HG02588 (cell line): ENCODE data around the gene TMC3.

Experiments
- ATAC-seq: cut with Tn5 transposase; IDR thresholded peaks from one replicate; pipeline ENCODE4 v1.9.1; 2021; ENCODE audit warnings: mild to moderate bottlenecking, moderate library complexity; ENCODE audit not compliant: unreplicated experiment

The TMC3 gene

DNA sequence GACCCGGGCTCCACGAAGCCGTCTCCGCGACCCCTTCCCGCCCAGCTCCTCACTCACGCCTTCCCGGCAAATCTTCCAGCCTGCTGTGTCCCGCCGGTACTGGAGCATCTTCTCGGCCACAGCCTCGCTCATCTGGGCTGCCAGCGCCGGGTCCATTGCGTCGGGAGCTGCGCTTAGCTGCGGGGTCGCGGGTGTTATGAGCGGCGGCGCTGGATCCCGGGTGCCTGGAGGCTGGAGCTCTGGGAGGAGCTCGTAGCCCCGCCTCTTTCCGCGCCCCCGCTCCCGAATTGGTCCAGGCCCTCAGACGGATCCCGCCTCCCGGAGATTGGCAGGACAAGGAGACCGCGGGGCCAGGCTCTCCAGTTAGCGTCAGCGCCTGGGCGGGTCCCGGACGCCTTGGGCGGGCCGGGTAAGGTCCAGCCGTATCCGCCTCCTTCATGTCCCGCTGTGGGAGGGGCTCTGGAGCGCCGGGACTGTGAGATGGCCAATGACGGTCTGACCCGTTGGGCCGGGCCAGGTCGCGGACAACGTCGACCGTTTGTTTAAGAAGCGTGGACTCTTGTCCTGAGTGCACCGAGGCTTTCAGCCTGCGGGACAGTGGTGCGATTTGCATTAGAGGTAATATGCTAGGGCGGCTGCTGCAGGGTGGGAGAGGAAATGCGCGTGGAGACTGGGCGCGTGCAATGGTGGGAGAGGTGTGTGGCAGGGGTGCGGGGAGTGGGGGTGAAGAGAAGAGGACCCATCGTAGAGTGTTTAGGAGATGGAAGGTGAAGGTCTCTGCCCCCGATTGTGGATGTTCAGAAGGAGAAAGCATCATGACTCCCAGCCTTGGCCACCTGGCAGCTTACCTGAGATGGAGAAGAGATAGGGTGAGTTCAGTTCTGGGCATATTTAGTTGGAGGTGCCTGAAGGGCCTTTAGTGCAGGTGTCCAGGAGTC lies 49.8 kb downstream of the TMC3 start, which contains the start of gene STARD5:
STARD5 (minus strand) TSS at position 198 of the 938 bp plus-strand sequence; CDS start at position 156, 42 bp downstream.
- peak; percentile 99 for ATAC-seq

DNA sequence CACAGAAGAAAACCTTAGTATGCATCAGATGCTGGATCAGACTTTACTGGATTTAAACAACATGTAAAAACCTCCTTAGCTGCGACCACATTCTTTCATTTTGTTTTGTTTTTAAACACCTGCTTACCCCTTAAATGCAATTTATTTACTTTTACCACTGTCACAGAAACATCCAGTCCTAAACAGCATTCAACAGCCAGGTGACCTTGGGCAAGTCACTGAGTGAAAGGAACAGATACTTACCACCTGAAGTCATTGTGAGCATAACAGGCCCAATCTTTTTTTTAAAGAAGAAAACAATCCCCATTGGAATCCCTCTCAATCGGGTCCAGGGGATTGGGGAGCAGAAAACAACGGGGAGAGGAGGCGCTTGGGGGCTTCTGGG lies 50.5 kb downstream of the TMC3 start:
- peak; percentile 10 for ATAC-seq

GRCh38 chr15:81322676-81323253 lies 51.2 kb downstream of the TMC3 start:
- no peak for ATAC-seq

DNA sequence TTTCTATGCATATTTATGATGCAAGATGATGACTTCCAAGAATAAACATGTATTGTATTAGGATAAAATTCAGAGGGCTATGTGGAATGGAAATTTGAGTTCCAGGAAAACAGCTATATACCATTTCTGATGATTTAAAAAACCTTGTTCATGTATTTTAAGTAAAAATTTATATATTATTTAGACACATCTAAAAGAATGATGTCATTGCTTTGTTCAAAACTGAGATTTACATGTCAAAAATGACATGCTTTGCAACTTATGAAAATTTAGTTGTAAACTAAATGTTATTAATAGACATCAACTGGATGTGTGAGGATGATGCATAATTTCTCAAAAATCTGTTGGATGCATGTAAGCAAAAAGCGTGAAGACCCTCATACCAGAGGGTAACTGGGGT lies 52.3 kb downstream of the TMC3 start:
- ATAC-seq: no peak

DNA sequence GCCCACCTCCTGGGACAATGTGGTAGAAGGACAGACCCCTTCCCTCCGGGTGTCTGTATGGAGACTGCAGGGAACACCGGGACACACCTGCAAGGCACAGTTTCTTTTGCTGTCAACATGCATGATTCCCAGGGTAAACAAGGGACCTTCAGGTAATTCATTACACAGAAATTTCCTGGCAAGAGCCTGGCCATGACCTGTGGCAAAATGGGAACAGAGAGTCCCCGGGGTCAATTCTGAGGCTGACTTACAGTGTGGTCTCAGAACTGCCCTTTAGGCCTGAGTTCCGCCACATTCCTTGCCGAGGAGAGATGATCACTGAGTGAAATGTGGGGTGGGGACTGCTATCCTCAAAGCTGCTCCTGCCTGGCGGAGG lies 56.4 kb downstream of the TMC3 start:
- ATAC-seq: no peak

DNA sequence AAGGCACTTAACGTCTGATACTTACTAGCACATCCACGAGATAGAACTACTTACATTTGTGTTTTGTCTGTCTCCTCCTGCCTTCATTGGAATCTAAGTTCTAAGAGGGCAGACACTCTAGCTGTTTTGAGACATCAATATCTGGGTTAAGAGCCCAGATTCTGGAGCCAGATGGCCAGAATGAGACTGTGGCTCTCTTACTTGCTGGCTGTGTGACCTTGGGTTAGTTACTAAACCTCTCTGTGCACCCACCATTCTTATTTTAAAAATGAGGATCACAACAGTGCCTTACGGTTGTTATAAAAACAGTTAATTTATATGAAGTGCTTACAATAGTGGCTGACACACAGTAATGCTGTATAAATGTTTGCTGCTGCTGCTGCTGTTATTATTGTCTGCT lies 57.7 kb downstream of the TMC3 start:
- ATAC-seq: no peak

DNA sequence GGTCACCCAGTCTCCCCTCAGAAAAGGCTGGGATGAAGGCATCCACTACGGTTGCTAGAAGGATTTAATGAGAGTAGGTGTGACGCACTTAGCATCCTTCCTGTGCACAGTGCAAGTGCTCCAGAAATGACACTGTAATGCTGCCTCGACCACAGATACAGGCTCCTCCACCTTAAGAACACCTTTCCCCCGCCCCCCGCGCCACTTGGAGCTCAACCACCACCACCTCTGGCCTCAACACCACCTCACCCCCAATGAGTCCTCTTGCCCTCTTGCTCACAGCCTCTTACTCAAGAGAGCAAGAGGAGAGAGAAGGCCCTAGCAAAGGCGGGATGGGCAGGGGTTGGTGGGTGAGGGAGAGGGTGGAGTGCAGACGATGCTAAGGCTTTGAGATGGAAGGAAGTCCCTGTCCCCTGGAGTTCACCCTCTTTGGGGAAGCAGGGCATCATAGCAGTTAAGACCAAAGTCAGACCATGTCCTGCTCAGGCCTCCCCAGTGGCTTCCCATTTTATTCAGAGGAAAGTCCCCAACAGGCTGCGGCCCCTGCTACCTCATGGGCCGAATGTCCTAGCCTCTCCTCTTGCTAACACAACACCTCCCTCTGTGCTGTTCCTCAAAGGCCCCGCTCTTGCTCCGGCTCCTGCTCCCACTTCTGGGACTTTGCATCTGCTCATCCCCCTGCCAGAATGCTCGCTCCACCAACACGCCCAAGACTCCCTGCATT lies 58.4 kb downstream of the TMC3 start:
- no peak for ATAC-seq

GRCh38 chr15:81314378-81314777 lies 59.6 kb downstream of the TMC3 start:
- ATAC-seq: no peak

- no peak for ATAC-seq
These were observed 60.3 kb downstream of the TMC3 start for GRCh38 chr15:81313686-81314085.

DNA sequence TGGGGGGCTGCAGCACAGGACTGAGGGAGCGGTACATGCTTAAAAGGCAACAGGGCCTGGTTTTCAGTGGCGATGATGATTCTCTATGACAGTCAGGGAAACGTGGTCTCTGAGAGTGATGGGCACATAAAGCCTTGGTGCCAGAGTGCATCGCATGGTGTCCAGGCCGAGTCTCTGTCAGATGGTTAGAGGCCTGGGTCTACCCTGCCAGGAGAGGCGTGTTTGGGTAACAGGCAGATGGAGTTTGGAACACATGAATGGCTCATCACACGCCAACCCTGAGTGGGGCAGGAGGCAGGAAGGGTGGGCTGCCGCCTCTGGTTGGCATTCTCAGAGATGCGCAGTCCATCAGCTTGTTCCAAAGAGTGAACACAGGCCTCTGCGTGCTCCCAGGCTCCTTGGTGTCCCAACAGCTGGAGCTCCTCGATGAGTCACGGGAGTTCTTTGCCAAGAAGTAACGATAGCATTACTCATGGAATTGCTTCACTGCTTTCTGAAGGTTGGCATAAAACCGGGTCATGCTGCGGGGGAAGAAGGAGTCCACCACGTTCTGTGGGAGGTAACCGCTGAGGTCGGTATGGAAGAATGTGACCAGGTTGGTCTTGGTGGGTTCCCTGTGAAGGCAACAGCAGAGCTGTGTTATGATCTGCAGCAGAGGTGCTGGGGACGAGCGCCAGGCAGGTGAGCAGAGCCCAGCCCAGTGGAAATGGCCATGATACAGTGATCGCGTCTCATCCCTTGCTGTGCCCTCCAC lies 61.0 kb downstream of the TMC3 start:
- ATAC-seq: no peak

DNA sequence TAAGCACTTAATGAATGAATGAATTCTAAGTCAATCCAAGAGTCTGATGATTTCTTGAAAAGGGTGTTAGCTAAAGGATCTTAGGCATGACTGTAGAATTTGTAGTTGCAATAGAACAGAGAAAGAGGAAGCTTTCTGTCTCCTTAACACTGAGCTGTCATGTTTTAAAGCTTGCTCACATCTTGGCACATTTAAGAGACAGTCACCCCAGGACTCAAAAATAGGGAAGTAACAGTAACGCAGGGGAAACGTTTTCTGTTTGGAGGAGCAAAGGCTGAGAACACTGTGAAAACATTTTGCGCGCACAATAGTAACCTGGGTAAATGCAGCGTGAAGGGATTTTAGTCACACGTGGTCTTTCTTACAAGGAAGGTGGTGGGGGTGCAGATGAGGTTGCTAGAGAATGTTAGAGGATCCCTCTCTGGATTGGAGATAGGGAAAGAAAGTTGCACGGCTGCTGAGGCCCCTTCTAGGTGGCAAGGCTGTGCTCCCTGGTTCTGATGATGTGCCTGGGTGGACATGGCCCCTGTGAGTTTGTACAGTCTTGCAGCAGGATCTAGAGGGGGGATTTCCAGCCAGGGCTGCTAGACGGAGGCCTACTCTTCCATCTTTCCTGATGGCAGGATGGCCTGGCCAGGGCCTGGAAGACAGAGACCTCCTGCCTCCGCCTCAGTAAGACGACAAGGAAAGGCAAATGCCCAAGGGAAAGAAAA lies 62.1 kb downstream of the TMC3 start:
- ATAC-seq: no peak

DNA sequence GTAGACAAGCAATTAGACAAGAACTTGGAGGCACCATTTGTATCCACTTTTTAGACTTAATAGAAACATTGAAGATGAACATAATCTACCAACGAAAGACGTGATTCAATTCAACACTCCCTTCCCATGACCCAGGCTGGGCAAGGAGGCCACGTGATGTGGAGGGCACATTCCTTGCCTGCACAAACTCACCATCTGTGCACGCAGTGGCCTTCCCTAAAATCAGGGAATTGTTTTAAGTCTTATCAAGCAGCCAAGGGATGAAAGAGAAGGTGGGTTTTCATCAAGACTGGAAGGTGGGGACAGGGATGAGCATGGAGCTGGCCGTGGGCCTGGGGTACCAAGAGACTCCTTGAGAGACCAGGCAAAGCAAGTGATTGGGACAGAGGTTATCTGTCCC lies 63.5 kb downstream of the TMC3 start:
- no peak for ATAC-seq

DNA sequence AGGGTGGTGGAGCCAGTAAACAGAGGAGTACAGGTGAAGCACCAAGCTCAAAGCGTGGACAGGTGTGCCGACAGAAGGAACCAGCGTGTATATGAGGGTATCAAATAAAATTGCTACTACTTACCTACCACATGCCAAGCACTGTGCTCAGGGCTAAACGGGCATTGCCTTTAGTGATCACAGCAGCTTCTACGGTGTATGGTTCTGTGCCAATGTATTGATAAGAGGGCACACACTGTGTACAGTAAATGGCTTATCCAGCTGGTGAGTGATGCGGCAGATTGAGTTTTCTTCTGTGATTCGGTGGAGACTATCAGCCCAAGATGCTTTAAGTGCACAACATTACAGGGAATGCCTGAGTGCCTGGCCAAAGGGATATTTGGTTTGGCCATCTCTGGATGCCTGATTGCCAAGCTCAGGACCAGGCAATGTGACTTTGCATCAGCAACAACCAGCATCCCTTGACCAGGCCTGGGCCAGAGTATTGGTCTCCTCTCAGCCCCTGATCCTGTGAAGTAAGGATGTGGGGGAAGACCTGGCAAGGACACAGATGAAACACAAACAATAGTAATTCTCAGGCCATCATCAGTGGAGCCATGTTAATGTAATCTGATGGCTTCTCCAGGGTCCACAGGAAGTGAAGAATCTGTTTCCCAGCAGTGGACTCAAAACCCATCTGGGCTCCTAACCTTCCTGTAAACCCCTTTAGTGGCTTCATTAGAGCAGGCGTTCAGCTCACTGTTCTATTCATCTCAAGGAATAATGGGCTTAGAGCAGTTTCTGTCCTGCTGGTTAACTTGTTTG lies 64.2 kb downstream of the TMC3 start:
- no peak for ATAC-seq

DNA sequence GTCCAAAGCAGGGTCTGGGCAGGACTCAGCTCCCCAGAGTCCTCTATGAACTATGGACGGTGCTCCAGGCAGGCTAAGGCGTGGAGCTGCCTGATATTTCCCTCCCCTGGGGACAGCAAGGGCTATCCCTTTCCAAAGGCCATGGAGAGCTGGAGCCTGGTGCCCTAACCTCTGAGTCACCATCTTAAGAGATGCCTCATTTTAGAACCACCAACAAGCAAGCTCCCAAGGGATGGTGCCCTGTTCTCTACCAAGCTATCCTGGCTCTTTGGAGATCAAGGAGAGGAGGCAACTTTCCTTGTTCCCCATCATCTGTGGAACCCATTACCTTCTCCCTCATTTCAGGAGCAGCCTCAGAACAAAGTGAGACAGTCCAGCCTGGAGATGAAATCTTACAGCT lies 65.8 kb downstream of the TMC3 start:
- ATAC-seq: no peak

DNA sequence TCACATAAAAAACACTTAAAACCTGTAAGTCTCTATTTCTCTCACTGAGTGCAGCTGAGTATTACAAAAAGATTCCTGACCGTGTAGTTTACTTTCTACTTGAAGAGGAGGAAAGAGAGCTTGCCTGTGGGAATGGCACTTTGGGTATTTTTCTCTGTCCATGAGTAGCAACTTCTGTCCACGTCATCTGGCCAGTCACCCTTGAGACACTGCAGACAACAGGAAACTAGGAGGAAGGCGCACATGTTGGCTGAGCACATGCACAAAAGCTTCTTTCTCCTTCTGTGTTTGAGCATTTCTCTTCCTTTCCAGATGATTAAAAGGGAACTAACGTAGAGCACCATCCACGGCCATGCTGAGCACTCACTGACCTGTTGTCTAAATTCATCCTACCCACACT lies 69.8 kb downstream of the TMC3 start:
- ATAC-seq: no peak

GRCh38 chr15:81303244-81304225 lies 70.5 kb downstream of the TMC3 start:
- no peak for ATAC-seq

DNA sequence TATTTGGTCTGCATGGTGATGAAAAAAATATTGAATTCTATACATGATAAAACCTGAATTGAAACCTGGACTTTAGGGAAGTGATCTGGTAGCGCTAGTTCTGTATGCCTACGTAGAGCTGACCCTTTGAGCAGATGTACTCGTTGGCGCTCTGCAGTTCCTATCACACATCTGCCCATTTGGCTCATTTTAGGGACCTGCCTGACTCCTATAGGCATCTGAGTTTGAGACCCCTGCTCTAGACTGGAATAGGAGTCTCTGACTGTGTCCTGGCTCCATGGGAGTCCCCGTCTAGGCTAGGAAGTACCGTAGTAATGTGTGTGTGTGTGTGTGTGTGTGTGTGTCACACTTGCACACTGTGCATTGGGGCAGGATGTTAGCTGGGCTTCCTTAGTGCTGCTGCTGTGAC lies 71.3 kb downstream of the TMC3 start:
- no peak for ATAC-seq

DNA sequence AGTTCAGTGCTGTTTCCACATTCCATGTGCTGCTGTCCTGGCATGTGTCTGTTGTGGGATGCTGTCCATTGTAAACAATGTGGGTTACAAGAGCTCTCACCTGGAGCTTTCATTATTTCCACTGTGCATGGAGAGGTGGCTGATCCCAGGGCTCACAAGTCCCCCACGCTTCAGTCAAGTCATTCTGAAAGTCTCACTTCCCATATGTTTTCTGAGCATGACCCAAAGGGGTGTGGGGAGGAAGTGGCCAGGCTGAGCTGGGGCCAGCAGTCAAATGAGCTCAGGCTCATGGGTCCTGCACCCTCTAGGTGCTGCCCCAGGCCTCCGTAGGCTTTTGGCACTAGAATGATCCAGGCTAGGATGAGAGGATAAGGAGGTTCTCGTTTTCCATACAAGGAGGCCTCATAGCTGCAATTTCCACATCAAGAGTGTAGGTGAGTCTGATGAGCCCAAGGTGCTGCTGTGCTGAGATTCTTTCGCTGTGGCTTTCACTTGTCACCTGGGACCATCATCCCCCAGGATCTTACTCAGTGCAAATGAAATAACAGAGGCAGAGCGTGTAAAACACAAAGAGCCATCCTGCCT lies 72.1 kb downstream of the TMC3 start:
- ATAC-seq: peak; percentile 80
